ENCODE measurements around the gene CARMIL1. TPM values are rescaled to one million over a fixed set of nuclear protein-coding genes. Genes with fewer than 3 reads are reported as not detected.

CARMIL1 gene
- total RNA-seq, 1 experiment from 2014 or later = 23.6 TPM

GRCh38 chr6:25579902-25580495 lies 300.8 kb downstream of the CARMIL1 start:
- H4K8ac ChIP-seq (replicated peaks; ENCODE audit: insufficient read length, low read depth, low read length) = no peak overlapping the region
- no peaks in the 10 kb centered on the region for H3K4me1 Mint-ChIP-seq
- WGBS (ENCODE audit: extremely low coverage, insufficient read length, low lambda C conversion rate) = no CpG with 5 or more reads among the region's 4 CpGs

More at GRCh38 chr6:25579902-25580495, 300.8 kb downstream of the CARMIL1 start:
- Mint-ChIP-seq H3K27me3 (ENCODE audit: low read depth) (no peaks in the 10 kb centered on the region), H3K4me3 (no peak overlapping the region), H3K9me3 (no peaks in the 10 kb centered on the region), H3K27ac (no peak overlapping the region), H3K36me3 (ENCODE audit: insufficient read depth in 1 of 3, low read depth in 3 of 3) (peaks cover 0 to 7% (median 5%) of the 10 kb centered on the region in 3 experiments; a peak in 4 of 7 replicates)
- Histone ChIP-seq H4K20me1 (ENCODE audit: control insufficient read depth, insufficient read depth, insufficient read length) (no peaks in the 10 kb centered on the region), H3K9me3 (ENCODE audit: control insufficient read depth, low read depth, low read length) (no peaks in the 10 kb centered on the region), H3K4me2 (ENCODE audit: insufficient read depth, insufficient read length, low read length) (no peak overlapping the region), H2BK15ac (ENCODE audit: low read depth, low read length) (no peak overlapping the region), H2BK20ac (ENCODE audit: low read depth, low read length, poor library complexity, severe bottlenecking) (no peak overlapping the region), H2AFZ (ENCODE audit: low read length) (no peak overlapping the region), H2BK120ac (ENCODE audit: low read depth, low read length, poor library complexity, severe bottlenecking) (no peak overlapping the region), H3K18ac (ENCODE audit: insufficient read length, low read depth, low read length) (no peak overlapping the region), H3K9ac (ENCODE audit: extremely low read depth, insufficient read length, low read length) (no peak overlapping the region), H3K27ac (ENCODE audit: insufficient read length, low read depth, low read length) (no peak overlapping the region), H2AK5ac (ENCODE audit: insufficient read length, low read length) (no peak overlapping the region), H3K56ac (ENCODE audit: insufficient read length, low read depth, low read length) (no peak overlapping the region), H4K91ac (ENCODE audit: insufficient read length, low read depth, low read length) (no peak overlapping the region), H3K27me3 (ENCODE audit: insufficient read depth, low read length) (no peaks in the 10 kb centered on the region), H3K4ac (ENCODE audit: low read depth, low read length) (no peak overlapping the region), H3K14ac (ENCODE audit: insufficient read depth, low read length) (no peak overlapping the region), H3K23ac (ENCODE audit: insufficient read length, low read depth, low read length) (no peak overlapping the region), H3K79me1 (ENCODE audit: insufficient read depth, low read depth, low read length, poor library complexity, severe bottlenecking) (no peaks in the 10 kb centered on the region), H3K4me1 (ENCODE audit: insufficient read depth, low read length) (no peaks in the 10 kb centered on the region), H3K23me2 (ENCODE audit: insufficient read length, low read depth, low read length, poor library complexity, severe bottlenecking) (no peaks in the 10 kb centered on the region), H3K79me2 (ENCODE audit: insufficient read depth, low read length) (no peaks in the 10 kb centered on the region), H4K5ac (ENCODE audit: insufficient read length, low read depth, low read length) (no peak overlapping the region), H2BK12ac (ENCODE audit: insufficient read length, low read depth, low read length) (no peak overlapping the region), H2BK5ac (ENCODE audit: insufficient read length, low read length) (no peak overlapping the region), H3T11ph (ENCODE audit: low read length) (no peak overlapping the region)
- DNase-seq = no peak
- no peak for TF ChIP-seq CTCF (conservative IDR thresholded peaks at IDR 0.05)

All from H9 (cell line).